Stimulated activated CD8-positive, alpha-beta memory T cell treated with anti-CD3 and anti-CD28 coated beads, Interleukin-12 subunit alpha, Interleukin-12 subunit beta, amount 100 ng/mL, for 1 hour (primary cell): Measurements from ENCODE around the gene PUM1.

ENCODE experiments used
- DNase-seq: peaks from one replicate; pipeline ENCODE4 v3.0.0-alpha.2; 2020; ENCODE audit warnings: low read depth

Gene PUM1

GRCh38 chr1:31027693-31028526 is 37.6 kb downstream of the PUM1 start:
- no peak for DNase-seq

- no peak for DNase-seq
Observed at GRCh38 chr1:31022259-31022658, 43.3 kb downstream of the PUM1 start.

- DNase-seq: no peak
Observed at GRCh38 chr1:31020007-31020790, 45.3 kb downstream of the PUM1 start.

DNA sequence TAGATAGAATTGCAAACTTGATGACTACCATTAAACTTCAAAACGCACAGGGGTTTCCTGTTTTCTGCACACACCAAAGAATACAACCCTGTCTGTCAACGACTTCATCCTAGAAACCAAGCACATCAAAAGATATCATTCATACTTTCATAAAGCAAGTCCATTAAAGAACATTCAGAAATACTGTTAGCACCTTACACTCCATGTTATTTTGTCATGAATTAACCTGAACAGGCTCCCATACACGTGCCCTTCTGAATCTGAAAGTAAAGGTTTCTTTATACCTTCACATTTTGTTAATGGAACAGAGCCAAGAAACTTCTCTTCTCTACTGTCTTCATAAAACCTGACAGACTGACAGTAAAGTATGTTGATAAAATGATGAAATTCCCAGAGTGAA is 46.1 kb downstream of the PUM1 start:
- no peak for DNase-seq

DNA sequence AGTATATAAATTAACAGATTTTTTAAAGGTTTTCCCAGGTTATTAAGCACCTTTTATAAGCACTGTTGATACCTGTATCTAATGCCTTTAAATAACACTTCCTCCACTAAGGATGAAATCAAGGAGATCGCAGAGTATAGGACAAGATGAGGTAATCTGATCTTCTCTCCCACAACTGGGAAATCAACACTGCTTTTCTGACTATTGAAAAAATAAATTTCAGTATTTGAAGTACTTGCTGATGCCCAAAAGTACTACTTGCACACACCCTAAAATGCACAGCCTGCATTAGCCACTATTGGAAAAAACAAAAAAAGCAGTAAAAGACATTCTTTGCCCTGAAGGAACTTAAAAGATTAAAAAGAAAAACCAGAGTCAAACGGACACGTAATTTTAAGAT is 48.6 kb downstream of the PUM1 start:
- DNase-seq: no peak

DNA sequence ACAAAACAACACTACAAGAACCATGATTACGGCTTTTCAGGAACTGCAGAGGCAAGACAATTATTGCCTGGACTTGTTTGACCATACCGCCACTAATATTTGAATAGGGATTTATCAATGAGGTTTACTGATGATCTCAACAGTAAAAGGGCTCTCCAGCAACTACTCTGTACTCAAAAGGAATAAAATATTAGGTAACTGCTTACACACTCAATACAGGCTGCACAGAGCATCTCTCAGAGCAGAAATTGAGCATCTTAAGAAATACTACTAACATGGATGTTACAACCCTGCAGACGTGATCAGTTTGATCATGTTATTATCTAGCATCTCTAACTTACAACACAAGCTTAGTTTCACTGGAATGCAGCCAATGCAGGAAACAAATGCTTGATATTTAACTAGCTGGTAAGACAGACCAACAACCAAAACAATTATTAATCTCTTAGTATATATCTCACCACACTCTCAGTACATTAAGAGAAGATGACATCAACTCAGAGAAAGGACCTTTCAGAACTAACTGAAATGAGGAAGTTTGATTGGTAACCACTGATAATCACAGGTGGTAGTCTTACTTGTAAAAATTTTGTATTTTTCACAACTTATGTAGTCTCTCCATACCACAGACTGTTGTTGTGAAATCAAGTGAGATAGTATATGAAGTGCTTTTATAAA is 52.2 kb downstream of the PUM1 start:
- no peak for DNase-seq

- DNase-seq: no peak
Observed at GRCh38 chr1:31012210-31012924, 53.1 kb downstream of the PUM1 start.

DNA sequence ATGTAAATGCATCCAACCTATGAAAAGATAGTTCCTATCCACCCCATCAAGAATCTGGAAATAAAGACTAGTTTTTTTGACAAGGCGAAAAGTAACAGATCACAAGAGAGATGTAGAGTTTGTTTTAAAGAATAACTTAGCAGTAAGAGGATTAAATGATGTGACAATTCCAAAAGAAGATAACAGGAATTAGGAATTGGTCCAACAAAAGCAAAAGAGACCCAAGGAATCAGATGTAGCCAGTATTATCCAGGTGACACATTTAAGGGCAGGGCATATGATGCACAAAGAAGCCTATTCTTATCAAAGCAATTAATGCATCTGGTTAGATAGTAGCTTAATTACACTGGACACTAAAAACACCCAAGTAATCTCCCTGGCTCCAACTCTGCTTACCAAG is 53.8 kb downstream of the PUM1 start:
- DNase-seq: no peak

- no peak for DNase-seq
Observed at GRCh38 chr1:31010086-31010989, 55.2 kb downstream of the PUM1 start.

- no peak for DNase-seq
Observed at GRCh38 chr1:31007462-31007991, 58.0 kb downstream of the PUM1 start.

- no peak for DNase-seq
Observed at GRCh38 chr1:31006747-31007146, 58.8 kb downstream of the PUM1 start.

DNA sequence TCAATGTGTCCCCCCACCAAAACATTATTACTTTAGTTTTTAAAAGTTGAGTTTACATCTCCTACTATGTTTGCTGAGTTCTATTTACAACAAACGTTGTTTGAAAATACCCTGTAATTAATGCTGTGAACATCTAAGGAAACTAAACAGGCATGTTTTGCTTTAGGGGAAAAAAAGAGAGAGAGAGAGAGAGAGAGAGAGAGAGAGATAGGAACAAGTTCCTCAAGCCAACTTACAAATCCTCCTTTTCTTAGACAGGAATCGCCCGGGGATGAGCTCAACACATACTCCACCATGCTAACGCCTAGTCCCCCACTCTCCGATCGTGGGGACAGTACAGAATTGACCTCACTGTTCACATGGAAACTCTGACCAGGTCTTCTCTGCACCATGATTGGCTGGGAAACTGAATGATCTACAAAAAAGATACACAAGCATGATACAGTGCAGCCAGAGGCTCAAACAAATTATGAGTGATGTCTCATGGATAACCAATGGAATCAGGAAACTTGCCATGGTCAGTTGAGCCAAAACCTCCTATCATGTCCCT is 59.8 kb downstream of the PUM1 start:
- no peak for DNase-seq

DNA sequence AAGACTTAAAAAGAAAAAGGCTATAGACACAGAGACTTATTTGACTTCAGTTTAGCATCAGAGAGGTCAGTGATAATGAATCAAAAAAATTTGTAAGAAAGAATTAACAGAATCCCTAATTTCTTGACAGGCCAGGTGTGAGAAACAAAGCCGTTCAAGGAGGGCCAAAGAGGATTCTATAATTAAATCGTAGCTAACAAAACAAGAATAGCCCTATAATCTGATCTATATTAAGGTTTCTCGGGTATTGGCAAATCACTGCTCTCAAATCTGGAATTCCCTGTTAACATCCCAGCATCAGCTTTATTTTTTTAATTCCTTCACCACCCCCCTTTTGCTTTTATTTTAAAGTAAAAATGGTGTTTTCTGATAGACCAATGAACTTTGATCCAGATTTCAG is 60.3 kb downstream of the PUM1 start:
- no peak for DNase-seq

DNA sequence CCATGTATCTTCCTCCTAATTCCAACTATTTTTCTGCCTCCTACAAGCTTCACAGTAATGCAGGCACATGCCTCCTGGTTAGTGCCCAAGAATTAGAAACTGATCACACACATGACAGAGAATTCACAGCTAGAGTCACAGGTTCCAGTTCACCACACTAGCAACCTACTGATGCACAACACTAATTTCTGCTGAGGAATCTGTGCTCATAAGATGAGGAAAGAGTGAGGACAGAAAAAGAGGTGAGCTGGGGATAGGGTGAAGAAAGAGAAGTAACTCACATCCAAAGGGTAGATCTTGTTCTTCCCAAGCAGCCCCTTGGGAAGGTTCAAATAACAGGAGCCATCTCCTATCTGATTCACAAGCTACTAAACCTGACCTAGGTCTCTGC is 61.3 kb downstream of the PUM1 start:
- no peak for DNase-seq

GRCh38 chr1:31003613-31004230 is 61.8 kb downstream of the PUM1 start:
- no peak for DNase-seq

GRCh38 chr1:31000301-31000700 is 65.2 kb downstream of the PUM1 start:
- no peak for DNase-seq

GRCh38 chr1:30998887-30999286 is 66.6 kb downstream of the PUM1 start:
- DNase-seq: no peak

DNA sequence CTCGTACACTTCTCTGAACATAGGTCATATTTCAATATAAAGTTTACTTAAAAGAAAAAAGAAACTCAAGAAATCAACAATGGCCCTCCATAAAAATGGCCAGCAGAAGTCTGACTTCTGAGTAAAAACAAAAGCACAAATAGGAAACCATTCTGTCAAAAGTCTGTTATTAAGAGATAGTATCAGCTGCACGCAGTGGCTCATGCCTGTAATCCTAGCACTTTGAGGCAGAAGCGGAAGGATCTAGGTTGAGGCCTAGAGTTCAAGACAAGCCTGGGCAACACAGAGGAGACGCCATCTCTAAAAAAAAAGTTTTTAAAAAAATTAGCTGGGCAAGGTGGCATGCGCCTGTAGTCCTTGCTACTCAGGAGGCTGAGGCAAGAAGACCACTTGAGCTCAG is 67.3 kb downstream of the PUM1 start:
- no peak for DNase-seq

- DNase-seq: no peak
Observed at GRCh38 chr1:30997463-30998057, 68.0 kb downstream of the PUM1 start.
